Endometrial microvascular endothelial cells (primary cell): Measurements from ENCODE around the gene PRICKLE2. TPM values are rescaled to one million over a fixed set of nuclear protein-coding genes. Genes with fewer than 3 reads are reported as not detected.

Experiments
- in situ Hi-C: cut with HindIII; loops from 2 replicates; pipeline ENCODE4 v1.10.0; 2017; ENCODE audit warnings: low sequenced_read_pairs, low pct_unique_long_range_greater_than_20kb; ENCODE audit errors: inconsistent ontology term
- total RNA-seq: library from RNA; depleted of rRNA; stranded (reverse); fragments of >200 nt; gene quantifications from one replicate; pipeline ENCODE4 v1.2.3, GENCODE V29; 2015; ENCODE audit errors: inconsistent ontology term

PRICKLE2 gene
- total RNA-seq: 0.56 TPM

- in situ Hi-C loops: loop anchor here (5.0 to 25.0 kb wide), 3 partner anchors 38 to 188 kb away; no protein-coding TSS in a partner anchor
Measured at GRCh38 chr3:64224826-64225610, at the start of gene PRICKLE2. TSS of gene PRICKLE2 (minus strand) at chr3:64225466. CDS start at chr3:64198927, 26,539 bp downstream.

- in situ Hi-C loops: no loop called here
Measured at GRCh38 chr3:64272842-64273241, 47.6 kb upstream of the PRICKLE2 start.

- in situ Hi-C loops: no loop called here
Measured at GRCh38 chr3:64272271-64272670, 47.0 kb upstream of the PRICKLE2 start.

- in situ Hi-C loops: no loop called here
Measured at GRCh38 chr3:64271631-64272030, 46.4 kb upstream of the PRICKLE2 start.

GRCh38 chr3:64270866-64271260, 45.6 kb upstream of the PRICKLE2 start:
- in situ Hi-C loops: no loop called here

- in situ Hi-C loops: no loop called here
Measured at GRCh38 chr3:64270142-64270865, 45.0 kb upstream of the PRICKLE2 start.

- in situ Hi-C loops: no loop called here
Measured at GRCh38 chr3:64268926-64269325, 43.7 kb upstream of the PRICKLE2 start.

- in situ Hi-C loops: no loop called here
Measured at GRCh38 chr3:64267721-64268604, 42.7 kb upstream of the PRICKLE2 start.

- in situ Hi-C loops: no loop called here
Measured at GRCh38 chr3:64266983-64267382, 41.7 kb upstream of the PRICKLE2 start.

GRCh38 chr3:64266065-64266931, 41.0 kb upstream of the PRICKLE2 start:
- in situ Hi-C loops: no loop called here

- in situ Hi-C loops: no loop called here
Measured at GRCh38 chr3:64265646-64266045, 40.4 kb upstream of the PRICKLE2 start.

GRCh38 chr3:64264501-64265109, 39.3 kb upstream of the PRICKLE2 start:
- in situ Hi-C loops: no loop called here

GRCh38 chr3:64262574-64263114, 37.4 kb upstream of the PRICKLE2 start:
- in situ Hi-C loops: no loop called here

- in situ Hi-C loops: no loop called here
Measured at GRCh38 chr3:64260431-64260830, 35.2 kb upstream of the PRICKLE2 start.

GRCh38 chr3:64259636-64260035, 34.4 kb upstream of the PRICKLE2 start:
- in situ Hi-C loops: no loop called here

GRCh38 chr3:64257100-64257755, 32.0 kb upstream of the PRICKLE2 start:
- in situ Hi-C loops: no loop called here

GRCh38 chr3:64255741-64256340, 30.6 kb upstream of the PRICKLE2 start:
- in situ Hi-C loops: no loop called here
